ENCODE results near the gene SUPT5H. TPM values are rescaled to one million over a fixed set of nuclear protein-coding genes. Genes with fewer than 3 reads are reported as not detected.

The SUPT5H gene
- total RNA-seq, 1 experiment from 2014 or later, result 100 TPM

DNA sequence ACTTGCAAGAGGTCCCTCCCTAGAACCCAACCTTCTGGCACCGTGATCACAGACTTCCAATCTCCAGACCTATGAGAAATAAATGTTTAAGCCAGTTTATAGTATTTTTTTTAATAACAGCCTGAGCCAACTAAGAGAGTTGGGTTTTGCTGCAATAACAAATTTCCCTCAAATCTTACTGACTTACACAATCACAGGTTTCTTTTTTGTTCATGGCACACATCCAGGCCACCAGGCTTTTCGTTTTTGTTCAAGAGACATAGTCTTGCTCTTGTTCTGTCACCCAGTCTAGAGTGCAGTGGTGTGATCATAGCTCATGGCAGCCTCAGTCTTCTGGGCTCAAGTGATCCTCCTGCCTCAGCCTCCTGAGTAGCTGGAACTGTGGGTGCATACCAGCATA, 67.6 kb downstream of the SUPT5H start:
- Histone ChIP-seq H3K36me3 (no peaks in the 10 kb centered on the region), H3K9me3 (replicated peaks) (no peaks in the 10 kb centered on the region), H3K27ac (no peak overlapping the region), H3K4me3 (no peak overlapping the region), H3K27me3 (replicated peaks) (peaks cover 58% of the 10 kb centered on the region), H3K4me1 (replicated peaks) (peaks cover 10% of the 10 kb centered on the region)
- DNase-seq (ENCODE audit: low read depth in 1 of 2, low spot score in 2 of 2), result no peak

DNA sequence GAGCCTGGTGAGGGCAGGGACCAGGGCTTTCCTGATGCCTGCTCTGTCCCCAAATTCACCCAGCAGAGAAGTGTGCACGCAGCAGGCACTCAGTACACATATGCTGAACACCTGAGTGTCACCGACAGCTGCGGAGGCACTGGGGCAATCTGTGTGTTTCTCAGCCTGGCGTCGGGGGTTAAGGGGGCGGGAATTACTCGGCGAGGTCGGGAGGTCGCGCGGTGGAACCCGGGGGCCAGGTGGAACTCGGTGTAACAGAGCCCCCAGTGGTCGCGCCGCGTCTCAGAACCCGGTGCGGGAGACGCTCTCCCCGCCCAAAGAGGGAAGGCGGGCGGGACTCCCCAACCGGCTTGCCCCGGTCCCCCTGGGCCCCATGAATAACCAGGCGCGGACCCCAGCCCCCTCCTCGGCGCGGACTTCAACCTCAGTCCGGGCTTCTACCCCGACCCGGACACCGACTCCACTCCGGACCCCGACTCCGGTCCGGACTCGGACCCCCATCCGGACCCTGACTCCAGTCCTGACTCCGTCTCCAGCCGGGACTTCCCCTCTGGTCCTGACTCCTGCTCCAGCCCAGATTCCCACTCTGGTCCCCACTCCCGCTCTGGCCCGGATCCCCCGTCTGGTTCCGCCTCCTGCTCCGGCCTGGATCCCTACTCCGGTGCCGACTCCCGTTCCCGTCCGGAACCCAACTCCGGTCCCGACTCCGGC, 69.6 kb downstream of the SUPT5H start, which contains the start of gene SELENOV:
Gene SELENOV (plus strand): TSS at position 300 of the 711 bp plus-strand sequence. CDS start 74 bp downstream, at position 374.
- Histone ChIP-seq H3K27me3 (replicated peaks) (peaks cover 48% of the 10 kb centered on the region), H3K27ac (no peak within 1 kb of the TSS), H3K9me3 (replicated peaks) (no peaks in the 10 kb centered on the region), H3K4me3 (no peak within 1 kb of the TSS), H3K36me3 (no peaks in the 10 kb centered on the region), H3K4me1 (replicated peaks) (peaks cover 10% of the 10 kb centered on the region)
- DNase-seq (ENCODE audit: low read depth in 1 of 2, low spot score in 2 of 2), result no peak

DNA sequence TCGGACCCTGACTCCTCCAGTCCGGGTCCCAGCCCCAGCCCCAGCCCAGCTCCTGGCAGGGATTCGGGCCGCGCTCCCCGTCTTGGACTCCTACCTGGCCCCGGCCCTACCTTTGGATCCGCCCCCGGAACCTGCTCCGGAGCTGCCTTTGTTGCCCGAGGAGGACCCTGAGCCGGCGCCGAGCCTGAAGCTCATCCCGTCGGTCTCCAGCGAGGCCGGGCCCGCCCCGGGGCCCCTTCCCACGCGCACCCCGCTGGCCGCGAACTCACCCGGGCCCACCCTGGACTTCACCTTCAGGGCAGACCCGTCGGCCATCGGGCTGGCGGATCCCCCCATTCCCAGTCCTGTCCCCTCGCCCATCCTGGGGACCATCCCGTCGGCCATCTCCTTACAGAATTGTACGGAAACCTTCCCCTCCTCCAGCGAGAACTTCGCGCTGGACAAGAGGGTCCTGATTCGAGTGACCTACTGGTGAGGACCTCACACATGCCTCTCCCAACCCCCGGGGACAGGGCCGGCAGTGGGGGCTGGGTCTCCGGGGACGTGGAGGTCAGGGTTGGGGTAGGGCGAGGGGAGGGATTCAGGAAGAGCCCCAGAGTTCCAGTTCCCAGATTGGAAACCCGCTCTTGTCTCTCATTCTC, 70.3 kb downstream of the SUPT5H start:
- H3K9me3 ChIP-seq (replicated peaks), result no peaks in the 10 kb centered on the region
- H3K27ac ChIP-seq, result no peak overlapping the region
- peaks cover 48% of the 10 kb centered on the region for H3K27me3 ChIP-seq (replicated peaks)
- H3K4me1 ChIP-seq (replicated peaks), result peaks cover 10% of the 10 kb centered on the region
- no peak for DNase-seq (ENCODE audit: low read depth in 1 of 2, low spot score in 2 of 2)
- no peak overlapping the region for H3K4me3 ChIP-seq
- H3K36me3 ChIP-seq, result no peaks in the 10 kb centered on the region

DNA sequence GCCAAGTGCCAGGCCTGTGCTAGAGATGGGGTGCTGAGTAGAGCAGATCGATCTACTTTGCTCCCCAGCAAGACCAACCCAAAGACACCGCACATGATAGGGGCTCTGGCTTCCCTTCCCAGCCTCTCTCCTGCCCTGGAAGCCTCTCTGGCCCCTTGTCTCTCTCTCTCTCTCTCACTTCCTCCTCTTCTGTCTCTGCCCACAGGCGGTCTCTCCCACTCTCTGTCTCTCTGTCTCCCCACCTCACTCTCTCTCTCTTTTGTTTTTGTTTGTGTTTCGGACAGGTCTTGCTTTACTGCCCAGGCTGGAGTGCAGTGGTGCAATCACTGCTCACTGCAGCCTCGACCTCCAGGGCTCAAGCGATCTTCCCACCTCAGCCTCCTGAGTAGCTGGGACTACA, 70.9 kb downstream of the SUPT5H start:
- H3K27me3 ChIP-seq (replicated peaks), result peaks cover 48% of the 10 kb centered on the region
- no peak overlapping the region for H3K27ac ChIP-seq
- no peak overlapping the region for H3K4me3 ChIP-seq
- no peak for DNase-seq (ENCODE audit: low read depth in 1 of 2, low spot score in 2 of 2)
- H3K36me3 ChIP-seq, result no peaks in the 10 kb centered on the region
- peaks cover 10% of the 10 kb centered on the region for H3K4me1 ChIP-seq (replicated peaks)
- H3K9me3 ChIP-seq (replicated peaks), result no peaks in the 10 kb centered on the region

DNA sequence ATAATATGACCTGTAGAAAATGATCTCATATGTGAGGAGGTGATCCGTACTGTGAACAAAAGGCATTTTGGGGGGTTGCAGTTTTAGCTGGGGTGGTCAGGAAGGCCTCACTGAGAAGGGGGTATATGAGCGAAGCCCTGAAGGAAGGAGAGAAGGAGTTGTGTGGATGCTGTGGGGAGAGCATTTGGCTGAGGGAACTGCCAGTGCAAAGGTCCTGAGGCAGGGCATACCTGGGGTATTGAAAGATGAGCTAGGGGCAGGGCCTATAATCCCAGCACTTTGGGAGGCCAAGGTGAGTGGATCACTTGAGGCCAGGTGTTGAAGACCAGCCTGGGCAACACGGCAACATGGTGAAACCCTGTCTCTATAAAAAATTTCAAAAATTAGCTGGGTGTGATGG, 72.0 kb downstream of the SUPT5H start:
- Histone ChIP-seq H3K27me3 (replicated peaks) (peaks cover 48% of the 10 kb centered on the region), H3K4me1 (replicated peaks) (peaks cover 10% of the 10 kb centered on the region), H3K27ac (no peak overlapping the region), H3K4me3 (no peak overlapping the region), H3K36me3 (no peaks in the 10 kb centered on the region), H3K9me3 (replicated peaks) (no peaks in the 10 kb centered on the region)
- no peak for DNase-seq (ENCODE audit: low read depth in 1 of 2, low spot score in 2 of 2)

DNA sequence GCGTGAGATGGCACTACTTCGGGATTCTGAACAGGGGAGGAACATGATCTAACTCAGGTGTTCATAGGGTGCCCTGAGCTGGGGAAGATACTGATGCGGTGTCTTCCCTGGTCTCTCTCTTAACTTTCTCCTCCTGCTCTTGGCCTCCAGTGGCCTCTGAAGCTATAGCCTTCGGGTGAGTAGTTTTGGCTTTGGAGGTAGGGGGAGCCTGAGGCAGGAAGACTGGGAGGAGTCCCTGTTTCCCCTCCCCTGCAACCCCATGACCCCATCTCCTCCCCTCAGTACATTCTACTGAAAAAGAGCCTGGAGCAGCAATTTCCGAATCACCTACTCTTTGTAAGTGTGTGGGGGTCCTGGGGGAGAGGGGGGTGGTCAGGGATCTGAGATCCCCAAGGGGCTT, 73.1 kb downstream of the SUPT5H start:
- Histone ChIP-seq H3K27ac (no peak overlapping the region), H3K36me3 (no peaks in the 10 kb centered on the region), H3K4me1 (replicated peaks) (peaks cover 10% of the 10 kb centered on the region), H3K27me3 (replicated peaks) (peaks cover 42% of the 10 kb centered on the region), H3K4me3 (no peak overlapping the region), H3K9me3 (replicated peaks) (no peaks in the 10 kb centered on the region)
- no peak for DNase-seq (ENCODE audit: low read depth in 1 of 2, low spot score in 2 of 2)

DNA sequence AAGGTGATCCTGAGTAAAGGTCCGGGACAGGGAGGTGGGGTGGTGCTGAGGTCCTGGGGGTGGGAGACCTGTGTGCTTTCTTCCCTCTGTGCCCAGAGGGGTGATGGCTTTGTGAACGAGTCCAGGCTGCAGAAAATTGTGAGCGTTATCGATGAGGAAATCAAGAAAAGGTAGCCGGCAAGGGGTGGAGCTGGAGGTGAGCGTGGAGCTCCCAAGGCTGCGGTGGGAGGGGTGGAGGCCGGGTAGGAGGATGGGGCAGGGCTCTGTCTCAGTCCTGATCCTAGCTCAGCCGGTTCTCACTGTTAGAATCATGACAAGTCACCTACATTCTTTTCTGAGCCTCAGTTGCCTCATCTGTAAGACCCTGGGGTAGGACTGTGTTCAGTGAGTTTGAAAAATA, 73.6 kb downstream of the SUPT5H start:
- H3K27me3 ChIP-seq (replicated peaks), result peaks cover 37% of the 10 kb centered on the region
- H3K36me3 ChIP-seq, result no peaks in the 10 kb centered on the region
- no peaks in the 10 kb centered on the region for H3K9me3 ChIP-seq (replicated peaks)
- H3K4me3 ChIP-seq, result no peak overlapping the region
- peaks cover 10% of the 10 kb centered on the region for H3K4me1 ChIP-seq (replicated peaks)
- H3K27ac ChIP-seq, result no peak overlapping the region
- DNase-seq (ENCODE audit: low read depth in 1 of 2, low spot score in 2 of 2), result no peak

DNA sequence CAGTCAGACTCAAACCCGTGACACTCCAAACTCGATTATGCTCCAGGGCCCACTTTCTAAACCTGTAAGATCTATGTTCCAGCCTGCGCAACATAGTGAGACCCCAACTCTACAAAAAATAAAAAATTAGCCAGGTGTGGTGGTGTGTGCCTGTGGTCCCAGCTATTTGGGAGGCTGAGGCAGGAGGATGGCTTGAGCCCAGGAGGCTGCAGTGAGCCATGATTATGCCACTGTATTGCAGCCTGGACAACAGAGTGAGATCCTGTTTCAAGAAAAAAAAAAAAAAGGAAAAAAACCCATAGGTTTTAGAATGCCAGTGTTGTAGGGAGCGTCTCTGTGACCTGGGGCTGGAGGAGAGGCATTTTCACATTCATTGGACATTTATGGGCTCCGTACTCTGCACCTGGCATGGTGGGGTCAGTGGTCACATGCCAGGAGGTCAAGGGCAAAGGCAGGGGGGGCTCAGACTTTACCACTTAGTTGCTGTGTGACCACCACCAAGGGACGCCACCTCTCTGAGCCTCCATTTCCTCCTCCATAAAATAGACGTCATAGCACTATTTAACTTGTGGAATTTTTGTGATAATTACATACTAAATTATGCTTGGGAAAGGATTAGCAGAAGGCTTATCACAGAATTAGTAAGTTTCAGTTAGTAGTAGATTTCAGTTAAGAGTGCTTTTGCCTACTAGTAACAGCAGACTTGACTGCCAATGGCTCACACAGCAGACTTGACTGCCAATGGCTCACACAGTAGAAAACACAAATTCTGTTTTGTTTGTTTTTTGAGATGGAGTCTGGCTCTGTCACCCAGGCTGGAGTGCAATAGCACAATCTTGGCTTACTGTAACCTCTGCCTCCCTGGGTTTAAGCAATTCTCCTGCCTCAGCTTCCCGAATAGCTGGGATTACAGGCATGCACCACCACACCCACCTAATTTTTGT, 75.4 kb downstream of the SUPT5H start:
- Histone ChIP-seq H3K27ac (no peak overlapping the region), H3K9me3 (replicated peaks) (no peaks in the 10 kb centered on the region), H3K4me1 (replicated peaks) (no peaks in the 10 kb centered on the region), H3K36me3 (no peaks in the 10 kb centered on the region), H3K4me3 (no peak overlapping the region), H3K27me3 (replicated peaks) (peaks cover 19% of the 10 kb centered on the region)
- DNase-seq (ENCODE audit: low read depth in 1 of 2, low spot score in 2 of 2), result no peak

DNA sequence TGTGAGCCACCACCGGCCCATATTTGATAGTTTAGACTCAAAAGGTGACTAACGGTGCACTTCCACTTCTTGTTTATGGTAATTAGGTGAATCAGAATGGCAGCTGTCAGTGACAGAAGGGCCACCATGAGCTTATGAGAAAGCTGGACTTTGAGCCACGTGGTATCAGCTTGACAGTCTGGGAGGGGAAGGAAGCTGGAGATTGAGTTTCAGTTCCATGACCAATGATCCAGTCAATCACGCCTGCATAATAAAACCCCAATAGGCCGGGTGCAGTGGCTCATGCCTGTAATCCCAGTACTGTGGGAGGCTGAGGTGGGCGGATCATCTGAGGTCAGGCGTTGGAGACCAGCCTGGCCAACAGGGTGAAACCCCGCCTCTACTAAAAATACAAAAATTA, 79.1 kb downstream of the SUPT5H start:
- H3K27me3 ChIP-seq (replicated peaks), result no peaks in the 10 kb centered on the region
- no peaks in the 10 kb centered on the region for H3K9me3 ChIP-seq (replicated peaks)
- H3K27ac ChIP-seq, result no peak overlapping the region
- H3K4me1 ChIP-seq (replicated peaks), result no peaks in the 10 kb centered on the region
- DNase-seq (ENCODE audit: low read depth in 1 of 2, low spot score in 2 of 2), result no peak
- peaks cover 5% of the 10 kb centered on the region for H3K36me3 ChIP-seq
- H3K4me3 ChIP-seq, result no peak overlapping the region

DNA sequence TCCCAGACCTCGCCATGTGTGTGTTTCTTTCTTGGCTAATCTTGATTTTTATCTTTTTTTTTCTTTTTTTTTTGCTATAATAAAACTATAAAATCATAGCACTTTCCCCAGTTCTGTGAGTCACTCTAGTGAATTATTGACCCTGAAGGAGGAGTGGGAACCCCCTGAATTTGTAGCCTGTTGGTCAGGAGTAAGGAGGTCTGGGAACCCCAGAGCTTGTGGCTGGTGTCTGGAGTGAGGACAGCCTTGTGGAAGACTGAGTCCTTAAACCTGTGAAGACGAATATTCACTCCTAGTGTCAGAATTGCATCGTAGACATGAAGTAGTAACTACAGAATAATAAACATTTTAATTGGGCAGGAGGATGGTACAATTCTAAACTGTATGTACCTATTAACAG, 79.8 kb downstream of the SUPT5H start:
- Histone ChIP-seq H3K9me3 (replicated peaks) (no peaks in the 10 kb centered on the region), H3K27me3 (replicated peaks) (no peaks in the 10 kb centered on the region), H3K27ac (no peak overlapping the region), H3K36me3 (peaks cover 9% of the 10 kb centered on the region), H3K4me3 (no peak overlapping the region), H3K4me1 (replicated peaks) (no peaks in the 10 kb centered on the region)
- DNase-seq (ENCODE audit: low read depth in 1 of 2, low spot score in 2 of 2), result no peak

Other genes starting within 250 kb of the SUPT5H start
- gene NCCRP1, start 248.6 kb upstream of the SUPT5H start, total RNA-seq (2014; rRNA removed; shearing (Covaris generic)), result not detected in 2 replicates
- gene SYCN, start 241.3 kb upstream of the SUPT5H start, total RNA-seq (2014; rRNA removed; shearing (Covaris generic)), result not detected in 2 replicates
- gene IFNL3, start 200.6 kb upstream of the SUPT5H start, total RNA-seq (2014; rRNA removed; shearing (Covaris generic)), result not detected in 2 replicates
- gene IFNL4, start 196.7 kb upstream of the SUPT5H start, total RNA-seq (2014; rRNA removed; shearing (Covaris generic)), result not detected in 2 replicates
- not detected in 2 replicates for gene IFNL2, start 177.2 kb upstream of the SUPT5H start, total RNA-seq (2014; rRNA removed; shearing (Covaris generic))
- not detected in 2 replicates for gene IFNL1, start 149.2 kb upstream of the SUPT5H start, total RNA-seq (2014; rRNA removed; shearing (Covaris generic))
- gene LRFN1, start 124.7 kb upstream of the SUPT5H start, total RNA-seq (2014; rRNA removed; shearing (Covaris generic)), result not detected in 2 replicates
- gene GMFG, start 109.5 kb upstream of the SUPT5H start, total RNA-seq (2014; rRNA removed; shearing (Covaris generic)), result 1.4 TPM in 1 of 2 replicates, not detected in the other
- 48.5 and 49.7 TPM in 2 replicates for gene SAMD4B, start 103.2 kb upstream of the SUPT5H start, total RNA-seq (2014; rRNA removed; shearing (Covaris generic))
- gene PAF1, start 54.5 kb upstream of the SUPT5H start, total RNA-seq (2014; rRNA removed; shearing (Covaris generic)), result 55.2 and 61.6 TPM in 2 replicates
- gene MED29, start 54.2 kb upstream of the SUPT5H start, total RNA-seq (2014; rRNA removed; shearing (Covaris generic)), result 24.3 and 38.9 TPM in 2 replicates
- 2.0 and 4.3 TPM in 2 replicates for gene ZFP36, start 38.7 kb upstream of the SUPT5H start, total RNA-seq (2014; rRNA removed; shearing (Covaris generic))
- gene PLEKHG2, start 32.9 kb upstream of the SUPT5H start, total RNA-seq (2014; rRNA removed; shearing (Covaris generic)), result 8.6 and 17.9 TPM in 2 replicates
- 54.0 and 69.4 TPM in 2 replicates for gene RPS16, start 9.6 kb upstream of the SUPT5H start, total RNA-seq (2014; rRNA removed; shearing (Covaris generic))
- 79.0 and 90.0 TPM in 2 replicates for gene TIMM50, start 35.3 kb downstream of the SUPT5H start, total RNA-seq (2014; rRNA removed; shearing (Covaris generic))
- 0.03 and 0.05 TPM in 2 replicates for gene DLL3, start 53.4 kb downstream of the SUPT5H start, total RNA-seq (2014; rRNA removed; shearing (Covaris generic))
- gene SELENOV, start 69.6 kb downstream of the SUPT5H start, total RNA-seq (2014; rRNA removed; shearing (Covaris generic)), result not detected in 2 replicates
- 4.8 and 6.4 TPM in 2 replicates for gene EID2B, start 87.3 kb downstream of the SUPT5H start, total RNA-seq (2014; rRNA removed; shearing (Covaris generic))
- 16.9 and 22.7 TPM in 2 replicates for gene EID2, start 94.6 kb downstream of the SUPT5H start, total RNA-seq (2014; rRNA removed; shearing (Covaris generic))
- not detected in 2 replicates for gene LGALS13, start 156.9 kb downstream of the SUPT5H start, total RNA-seq (2014; rRNA removed; shearing (Covaris generic))
- not detected in 2 replicates for gene LGALS16, start 210.3 kb downstream of the SUPT5H start, total RNA-seq (2014; rRNA removed; shearing (Covaris generic))

Data from SJSA1 (cell line).